Measurements from ENCODE around the gene MSMB.
"Not testable (repeated sequence)": the region's sequence is repeated elsewhere in the genome, so short reads cannot be mapped to it uniquely, and the experiment has no call there.

MSMB gene

GRCh38 chr10:46046261-46046660 is at the start of gene MSMB:
Gene MSMB, minus strand, starts transcription at chr10:46046269. Its CDS starts 32 bp downstream, at chr10:46046237.
- no peak for DNase-seq

- DNase-seq, result no peak
These were observed 49.1 kb upstream of the MSMB start for GRCh38 chr10:46094931-46095750.

- no peak for DNase-seq
These were observed 48.1 kb upstream of the MSMB start for GRCh38 chr10:46094197-46094500.

GRCh38 chr10:46093316-46094196 is 47.5 kb upstream of the MSMB start:
- DNase-seq, result peak; percentile 54

GRCh38 chr10:46092524-46093081 is 46.5 kb upstream of the MSMB start:
- DNase-seq, result peak; percentile 33

- no peak for DNase-seq
These were observed 45.9 kb upstream of the MSMB start for GRCh38 chr10:46091828-46092523.

GRCh38 chr10:46091080-46091827 is 45.2 kb upstream of the MSMB start:
- DNase-seq, result peak; percentile 18

GRCh38 chr10:46090258-46090812 is 44.3 kb upstream of the MSMB start:
- no peak for DNase-seq

- DNase-seq, result not testable (repeated sequence)
These were observed 41.3 kb upstream of the MSMB start for GRCh38 chr10:46087381-46087780.

GRCh38 chr10:46084321-46085165 is 38.5 kb upstream of the MSMB start:
- no peak for DNase-seq

- DNase-seq, result no peak
These were observed 34.8 kb upstream of the MSMB start for GRCh38 chr10:46080886-46081285.

GRCh38 chr10:46079831-46080585 is 33.9 kb upstream of the MSMB start:
- DNase-seq, result no peak

GRCh38 chr10:46077731-46078413 is 31.8 kb upstream of the MSMB start:
- DNase-seq, result no peak

GRCh38 chr10:46077141-46077554 is 31.1 kb upstream of the MSMB start:
- DNase-seq, result no peak

- DNase-seq, result no peak
These were observed 29.8 kb upstream of the MSMB start for GRCh38 chr10:46075869-46076268.

GRCh38 chr10:46074196-46074946 is 28.3 kb upstream of the MSMB start:
- no peak for DNase-seq

- DNase-seq, result no peak
These were observed 27.5 kb upstream of the MSMB start for GRCh38 chr10:46073564-46073963.

GRCh38 chr10:46070749-46071148 is 24.7 kb upstream of the MSMB start:
- no peak for DNase-seq

All from CD4-positive, alpha-beta T cell treated with Interferon gamma for 1 hour (primary cell).